Kidney epithelial cell (primary cell): ENCODE measurements around the gene PYROXD2. TPM values are rescaled to one million over a fixed set of nuclear protein-coding genes. Genes with fewer than 3 reads are reported as not detected.

ENCODE experiments used
- DNase-seq: peaks from one replicate; pipeline ENCODE4 v3.0.0-alpha.2; 2010; ENCODE audit warnings: low read depth
- H3K27me3 ChIP-seq: 2 replicates; pipeline ENCODE4 v1.6.0; 2011; ENCODE audit warnings: low read length; ENCODE audit not compliant: control insufficient read depth, insufficient read depth
- H3K36me3 ChIP-seq: 2 replicates; pipeline ENCODE4 v1.5.1; 2011; ENCODE audit warnings: low read length; ENCODE audit not compliant: control insufficient read depth, insufficient read depth
- H3K4me3 ChIP-seq: 2 replicates; pipeline ENCODE4 v1.5.1; 2011; ENCODE audit warnings: low read depth, mild to moderate bottlenecking, control low read depth, low read length
- total RNA-seq: library from RNA; depleted of rRNA; stranded (reverse); fragments of >200 nt; gene quantifications from 2 replicates; pipeline ENCODE4 v1.2.3, GENCODE V29; 2015
- TF ChIP-seq, protein P1 (sequence below): IDR thresholded peaks from 2 replicates; pipeline ENCODE4 v1.5.1; 2011; ENCODE audit warnings: mild to moderate bottlenecking, moderate library complexity, low read length, control low read depth, inconsistent platforms; ENCODE audit not compliant: insufficient read depth, poor library complexity, severe bottlenecking

The PYROXD2 gene
- total RNA-seq, 1 donor from 2014 or later = 5.8 TPM

DNA sequence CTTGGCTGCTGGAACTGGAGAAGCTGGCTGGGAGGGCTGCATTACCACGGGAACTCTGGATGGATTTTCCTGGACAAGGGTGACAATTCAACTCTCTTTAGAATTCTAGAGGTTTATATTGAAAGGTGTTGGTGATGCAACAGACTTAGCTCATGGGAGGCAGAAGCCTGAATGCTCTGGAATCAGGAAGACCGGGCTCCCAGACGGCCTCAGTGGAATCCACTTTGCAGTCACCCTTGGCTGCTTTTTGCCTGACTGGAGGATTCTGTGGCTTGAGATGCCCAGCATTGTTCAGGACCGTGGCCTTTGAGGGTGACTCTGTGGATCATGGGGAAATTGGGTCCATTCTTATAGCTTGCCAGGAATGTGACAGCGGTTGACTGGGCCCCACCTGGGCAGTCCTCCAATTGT is 32.3 kb downstream of the PYROXD2 start:
- Histone ChIP-seq H3K36me3 (no peaks in the 10 kb centered on the region), H3K4me3 (no peak overlapping the region), H3K27me3 (no peaks in the 10 kb centered on the region)
- DNase-seq = no peak
- TF ChIP-seq, protein P1, sequence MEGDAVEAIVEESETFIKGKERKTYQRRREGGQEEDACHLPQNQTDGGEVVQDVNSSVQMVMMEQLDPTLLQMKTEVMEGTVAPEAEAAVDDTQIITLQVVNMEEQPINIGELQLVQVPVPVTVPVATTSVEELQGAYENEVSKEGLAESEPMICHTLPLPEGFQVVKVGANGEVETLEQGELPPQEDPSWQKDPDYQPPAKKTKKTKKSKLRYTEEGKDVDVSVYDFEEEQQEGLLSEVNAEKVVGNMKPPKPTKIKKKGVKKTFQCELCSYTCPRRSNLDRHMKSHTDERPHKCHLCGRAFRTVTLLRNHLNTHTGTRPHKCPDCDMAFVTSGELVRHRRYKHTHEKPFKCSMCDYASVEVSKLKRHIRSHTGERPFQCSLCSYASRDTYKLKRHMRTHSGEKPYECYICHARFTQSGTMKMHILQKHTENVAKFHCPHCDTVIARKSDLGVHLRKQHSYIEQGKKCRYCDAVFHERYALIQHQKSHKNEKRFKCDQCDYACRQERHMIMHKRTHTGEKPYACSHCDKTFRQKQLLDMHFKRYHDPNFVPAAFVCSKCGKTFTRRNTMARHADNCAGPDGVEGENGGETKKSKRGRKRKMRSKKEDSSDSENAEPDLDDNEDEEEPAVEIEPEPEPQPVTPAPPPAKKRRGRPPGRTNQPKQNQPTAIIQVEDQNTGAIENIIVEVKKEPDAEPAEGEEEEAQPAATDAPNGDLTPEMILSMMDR = no peak

DNA sequence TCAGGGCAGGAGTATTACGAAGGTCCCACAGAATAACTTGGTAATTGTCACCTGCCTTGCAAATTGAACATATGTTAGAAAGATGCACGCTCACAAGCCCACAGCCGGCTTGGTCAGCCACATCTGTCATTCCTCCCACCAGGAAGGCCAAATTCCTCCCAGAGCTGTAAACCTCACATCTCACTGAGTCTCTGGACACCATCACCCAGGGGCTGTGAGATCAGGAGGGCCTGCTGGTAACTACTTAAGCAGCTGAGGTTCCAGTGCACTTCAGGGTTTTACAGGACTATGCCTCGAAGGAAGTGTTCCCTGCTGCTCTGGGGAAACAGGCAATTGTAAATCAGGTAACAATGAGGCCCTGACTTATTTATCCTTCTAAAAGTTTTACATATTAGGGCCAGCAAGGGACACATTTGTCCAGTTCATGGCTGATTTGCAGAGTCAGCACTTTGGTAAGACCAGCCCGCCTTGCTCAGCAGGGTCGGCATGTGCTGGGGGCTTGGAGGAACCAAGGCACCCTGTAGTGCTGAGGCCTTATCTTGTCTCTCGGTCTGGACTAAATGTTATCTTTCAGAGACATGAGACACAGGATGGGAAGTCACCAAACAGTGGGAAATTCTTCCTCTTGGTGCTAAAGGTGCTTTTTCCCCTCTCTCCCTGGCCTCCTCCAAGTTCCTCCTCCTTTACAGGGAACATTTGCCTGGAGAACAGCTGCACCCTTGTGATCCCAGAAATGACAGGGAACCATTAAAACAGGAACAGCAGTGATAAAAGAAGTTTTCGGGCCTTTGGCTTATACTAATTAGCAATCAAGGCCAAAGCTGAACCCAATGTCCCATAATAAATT is 34.3 kb downstream of the PYROXD2 start:
- Histone ChIP-seq H3K36me3 (no peaks in the 10 kb centered on the region), H3K27me3 (no peaks in the 10 kb centered on the region), H3K4me3 (no peak overlapping the region)
- DNase-seq = no peak
- TF ChIP-seq, protein P1 = no peak

DNA sequence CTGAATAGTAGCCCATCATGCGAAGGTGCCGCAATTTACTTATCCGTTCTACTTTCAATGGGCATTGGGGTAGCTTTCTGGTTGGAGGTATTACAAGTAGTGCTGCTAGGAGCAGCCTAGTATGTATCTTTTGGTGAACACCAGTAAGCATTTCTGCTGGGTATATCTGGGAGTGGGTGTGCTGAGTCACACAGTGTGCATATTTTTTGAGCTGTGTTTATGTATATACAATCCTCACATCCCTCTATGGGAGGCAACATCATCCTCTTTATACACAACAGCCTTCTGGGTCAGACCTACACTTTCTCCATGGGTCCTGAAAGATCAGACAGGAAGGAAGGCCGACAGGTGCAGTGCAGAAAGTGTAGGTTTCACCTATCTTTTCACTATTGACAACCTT is 36.3 kb downstream of the PYROXD2 start:
- TF ChIP-seq, protein P1 = no peak
- Histone ChIP-seq H3K4me3 (no peak overlapping the region), H3K27me3 (no peaks in the 10 kb centered on the region), H3K36me3 (no peaks in the 10 kb centered on the region)
- no peak for DNase-seq

DNA sequence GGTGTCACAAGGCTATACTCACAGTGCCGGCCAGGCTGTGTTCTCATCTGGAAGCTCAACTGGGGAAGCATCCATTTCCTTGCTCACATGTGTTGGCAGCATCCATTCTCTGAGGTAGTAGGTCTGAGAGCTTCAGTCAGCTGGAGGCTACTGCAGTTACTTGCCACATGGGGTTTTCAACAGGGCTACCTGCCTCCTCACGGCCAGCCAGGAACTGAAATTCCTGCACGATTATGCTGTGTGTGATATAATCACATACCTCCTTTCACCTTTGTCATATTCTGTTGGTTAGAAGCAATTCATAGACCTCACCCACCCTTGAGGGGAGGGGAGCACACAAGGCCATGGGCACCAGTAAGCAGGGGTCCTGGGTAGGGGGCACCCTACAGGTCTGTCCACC is 37.4 kb downstream of the PYROXD2 start:
- DNase-seq = no peak
- no peaks in the 10 kb centered on the region for H3K27me3 ChIP-seq
- no peaks in the 10 kb centered on the region for H3K36me3 ChIP-seq
- H3K4me3 ChIP-seq = no peak overlapping the region
- TF ChIP-seq, protein P1 = no peak

DNA sequence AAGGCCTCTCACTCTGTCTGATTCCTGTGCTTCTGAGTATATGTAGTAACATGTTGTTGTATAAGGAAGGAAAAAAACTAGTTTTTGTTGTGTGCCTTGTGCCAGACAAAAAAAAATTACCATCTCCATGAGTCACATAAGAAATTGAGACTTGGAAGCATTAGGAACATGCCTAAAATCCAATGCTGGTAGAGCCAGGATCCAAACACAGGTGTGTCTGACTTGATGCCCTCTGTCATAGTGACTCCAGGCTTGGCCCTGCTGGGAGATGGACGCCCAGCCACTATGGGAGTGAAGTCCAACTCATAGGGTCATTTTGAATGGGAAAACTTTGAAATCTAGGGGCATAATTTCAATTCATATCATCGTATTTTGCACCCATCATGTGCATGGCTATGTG is 38.0 kb downstream of the PYROXD2 start:
- Histone ChIP-seq H3K4me3 (no peak overlapping the region), H3K36me3 (no peaks in the 10 kb centered on the region), H3K27me3 (no peaks in the 10 kb centered on the region)
- DNase-seq = no peak
- TF ChIP-seq, protein P1 = no peak

DNA sequence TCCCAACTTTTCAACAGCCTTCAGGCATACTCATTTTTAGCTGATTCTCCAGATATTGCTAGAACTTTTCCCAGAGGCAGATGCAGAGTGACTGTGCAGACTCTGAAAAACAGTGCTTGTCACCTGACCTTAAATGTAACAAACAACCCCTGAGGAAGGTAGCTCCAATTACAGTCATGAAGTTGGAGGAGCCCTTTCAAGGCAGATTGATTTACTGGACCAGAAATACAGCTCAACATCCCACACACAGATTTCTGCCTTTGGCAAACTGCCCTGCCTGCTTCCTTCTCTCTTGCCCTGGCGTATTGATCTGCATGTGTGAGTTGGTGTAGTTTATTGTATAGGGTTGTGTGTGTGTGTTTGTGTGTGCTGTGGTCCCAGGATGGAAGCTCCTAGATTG is 38.5 kb downstream of the PYROXD2 start:
- TF ChIP-seq, protein P1 = no peak
- DNase-seq = no peak
- Histone ChIP-seq H3K4me3 (no peak overlapping the region), H3K36me3 (no peaks in the 10 kb centered on the region), H3K27me3 (no peaks in the 10 kb centered on the region)
